Testis (tissue), 3 donors: Measurements from ENCODE around the gene DAB1. TPM values are rescaled to one million over a fixed set of nuclear protein-coding genes. Genes with fewer than 3 reads are reported as not detected.

Experiments used
- DNase-seq: peaks from one replicate; pipeline ENCODE4 v3.0.0-alpha.2; 2019
- H3K27ac ChIP-seq, 2 donors: fragments of 200-600 bp; sonication (generic); one replicate each; pipeline ENCODE4 v1.5.1; 2019
- H3K27me3 ChIP-seq: fragments of 200-600 bp; sonication (generic); one replicate; pipeline ENCODE4 v1.5.1; 2019
- H3K36me3 ChIP-seq: fragments of 200-600 bp; sonication (generic); one replicate; pipeline ENCODE4 v1.5.1; 2017; ENCODE audit warnings: low read depth; ENCODE audit errors: missing control alignments
- H3K4me1 ChIP-seq: fragments of 200-600 bp; sonication (generic); one replicate; pipeline ENCODE4 v1.5.1; 2019
- H3K4me3 ChIP-seq, 2 donors: fragments of 200-600 bp; sonication (generic); one replicate each; pipeline ENCODE4 v1.5.1; 2017 to 2019
- H3K9me3 ChIP-seq: fragments of 200-600 bp; sonication (generic); one replicate; pipeline ENCODE4 v1.5.1; 2017
- CTCF ChIP-seq, 3 experiments: fragments of 450-650 bp in 2 of 3; fragments of 200-600 bp in 1 of 3; sonication (generic) in 1 of 3; IDR thresholded peaks; one replicate each; pipeline ENCODE4 v1.5.1; 2016 to 2019; ENCODE audit warnings: antibody characterized with exemption in 3 of 3, mild to moderate bottlenecking in 2 of 3, moderate library complexity in 1 of 3
- POLR2A ChIP-seq: fragments of 450-650 bp; IDR thresholded peaks from one replicate; pipeline ENCODE4 v1.6.1; 2017; ENCODE audit warnings: antibody characterized with exemption, mild to moderate bottlenecking, moderate library complexity
- WGBS, 2 donors: methylation state at CpG; one replicate each; pipeline ENCODE4 v1.1.5; 2018; 5-methylcytosine and 5-hydroxymethylcytosine counted together
- intact Hi-C: fragments of 100-400 bp; cut with DNase I; formaldehyde crosslinking; loops from one replicate; pipeline ENCODE4 v1.15.1; 2023; ENCODE audit warnings: low total_unique reads
- polyA plus RNA-seq: library from polyadenylated mRNA; stranded (reverse); fragments of 350-450 nt; fragmentation: Illumina TruSeq; extraction: RNeasy Lipid Tissue Mini Kit (QIAGEN cat#74804); gene quantifications from one replicate; pipeline ENCODE4 v1.2.3, GENCODE V29; 2014; ENCODE audit warnings: low read depth, low replicate concordance; ENCODE audit not compliant: insufficient read depth
- total RNA-seq, 2 donors: library from RNA; depleted of rRNA; stranded (reverse); fragments of >200 nt; gene quantifications; one replicate each; pipeline ENCODE4 v1.2.3, GENCODE V29; 2016

Gene DAB1
- total and polyA plus RNA-seq, 3 donors from 2014 or later = 0.79 to 1.7 (median 1.2) TPM

DNA sequence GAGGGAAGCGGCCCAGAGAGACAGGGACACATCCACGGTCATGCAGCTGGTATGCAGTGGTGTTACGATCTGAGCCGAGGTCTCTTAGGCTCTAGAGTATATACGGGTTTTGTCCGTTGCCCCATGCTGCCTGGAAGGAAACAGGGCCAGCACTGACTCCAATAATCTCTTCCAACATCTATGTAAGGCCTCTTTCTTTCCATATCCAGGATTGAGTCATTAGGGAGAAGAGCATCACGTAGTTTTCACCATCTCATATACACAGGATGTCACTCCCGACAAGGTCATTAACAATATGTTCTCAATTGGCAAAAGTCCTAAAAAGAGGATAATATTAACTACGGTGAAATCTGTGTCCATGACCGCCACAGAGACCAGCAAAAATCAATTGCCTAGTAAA, 462.4 kb downstream of the DAB1 start:
- TF ChIP-seq POLR2A (no peak), CTCF (IDR thresholded peaks at IDR 0.05) (no peak)
- H3K27me3 ChIP-seq = no peaks in the 10 kb centered on the region
- intact Hi-C loops = no loop called here
- H3K4me1 ChIP-seq = peaks cover 9% of the 10 kb centered on the region
- H3K9me3 ChIP-seq = no peaks in the 10 kb centered on the region
- DNase-seq = no peak
- H3K27ac ChIP-seq = no peak overlapping the region
- no peaks in the 10 kb centered on the region for H3K36me3 ChIP-seq
- WGBS, 2 donors = 85 to 88% methylated on average over 10 of the region's 10 CpGs
- H3K4me3 ChIP-seq = no peak overlapping the region

GRCh38 chr1:56958526-56958925, 465.3 kb downstream of the DAB1 start:
- 33 to 39% methylated on average over 2 of the region's 2 CpGs for WGBS, 2 donors
- Histone ChIP-seq H3K4me1 (peaks cover 9% of the 10 kb centered on the region), H3K36me3 (no peaks in the 10 kb centered on the region), H3K27ac (no peak overlapping the region), H3K9me3 (no peaks in the 10 kb centered on the region), H3K4me3 (no peak overlapping the region), H3K27me3 (no peaks in the 10 kb centered on the region)
- TF ChIP-seq CTCF (IDR thresholded peaks at IDR 0.05) = no peak
- no peak for TF ChIP-seq POLR2A
- intact Hi-C loops = no loop called here
- DNase-seq = no peak

GRCh38 chr1:56957931-56958330, 465.9 kb downstream of the DAB1 start:
- Histone ChIP-seq H3K27ac (no peak overlapping the region), H3K27me3 (no peaks in the 10 kb centered on the region), H3K4me3 (no peak overlapping the region), H3K4me1 (peaks cover 9% of the 10 kb centered on the region), H3K9me3 (no peaks in the 10 kb centered on the region), H3K36me3 (no peaks in the 10 kb centered on the region)
- DNase-seq = no peak
- TF ChIP-seq POLR2A (no peak), CTCF (IDR thresholded peaks at IDR 0.05) (no peak)
- WGBS, 2 donors = 28 to 43% methylated on average over 3 of the region's 3 CpGs
- intact Hi-C loops = no loop called here

- Histone ChIP-seq H3K4me3 (no peak overlapping the region), H3K4me1 (peaks cover 9% of the 10 kb centered on the region), H3K27ac (no peak overlapping the region), H3K9me3 (no peaks in the 10 kb centered on the region), H3K27me3 (no peaks in the 10 kb centered on the region), H3K36me3 (no peaks in the 10 kb centered on the region)
- no peak for TF ChIP-seq POLR2A
- no peak for TF ChIP-seq CTCF (IDR thresholded peaks at IDR 0.05)
- 90 to 100% methylated on average over 1 of the region's 1 CpG for WGBS, 2 donors
- no peak for DNase-seq
- intact Hi-C loops = no loop called here
Measured at GRCh38 chr1:56954664-56955063, 469.2 kb downstream of the DAB1 start.

DNA sequence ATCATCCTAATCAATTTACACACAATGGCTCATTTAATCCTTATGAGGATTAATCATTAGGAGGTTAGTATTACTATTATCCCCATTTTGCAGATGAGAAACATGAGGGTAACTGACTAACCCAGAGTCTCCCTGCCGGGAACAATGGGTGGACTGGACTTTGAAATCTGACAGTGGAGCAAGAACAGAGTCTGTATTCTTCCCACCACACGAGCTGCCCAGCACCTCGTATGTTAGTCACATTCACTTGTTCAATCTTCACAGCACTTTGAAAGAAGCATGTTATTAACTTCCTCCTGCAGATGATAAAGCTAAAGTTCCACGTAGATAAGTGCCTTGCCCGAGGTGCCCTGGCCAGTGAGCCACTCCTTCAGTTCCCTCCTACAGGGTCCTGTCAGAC, 470.5 kb downstream of the DAB1 start:
- Histone ChIP-seq H3K36me3 (no peaks in the 10 kb centered on the region), H3K4me3 (no peak overlapping the region), H3K4me1 (peaks cover 3% of the 10 kb centered on the region), H3K27ac (no peak overlapping the region), H3K27me3 (no peaks in the 10 kb centered on the region), H3K9me3 (no peaks in the 10 kb centered on the region)
- intact Hi-C loops = no loop called here
- no peak for TF ChIP-seq CTCF (IDR thresholded peaks at IDR 0.05)
- no peak for TF ChIP-seq POLR2A
- DNase-seq = no peak
- WGBS, 2 donors = 53 to 64% methylated on average over 5 of the region's 5 CpGs
